CD4-positive, alpha-beta T cell treated with Interferon alpha-2 for 1 hour (primary cell): Measurements from ENCODE around the gene SLC30A10.
A peak's percentile ranks its signal among the peaks of the same experiment; 100 is the strongest.
"Not testable (repeated sequence)": the region's sequence is repeated elsewhere in the genome, so short reads cannot be mapped to it uniquely, and the experiment has no call there.

Experiments used
- DNase-seq, 2 donors: peaks; one replicate each; pipeline ENCODE4 v3.0.0-alpha.2; 2020 to 2022

Gene SLC30A10

DNA sequence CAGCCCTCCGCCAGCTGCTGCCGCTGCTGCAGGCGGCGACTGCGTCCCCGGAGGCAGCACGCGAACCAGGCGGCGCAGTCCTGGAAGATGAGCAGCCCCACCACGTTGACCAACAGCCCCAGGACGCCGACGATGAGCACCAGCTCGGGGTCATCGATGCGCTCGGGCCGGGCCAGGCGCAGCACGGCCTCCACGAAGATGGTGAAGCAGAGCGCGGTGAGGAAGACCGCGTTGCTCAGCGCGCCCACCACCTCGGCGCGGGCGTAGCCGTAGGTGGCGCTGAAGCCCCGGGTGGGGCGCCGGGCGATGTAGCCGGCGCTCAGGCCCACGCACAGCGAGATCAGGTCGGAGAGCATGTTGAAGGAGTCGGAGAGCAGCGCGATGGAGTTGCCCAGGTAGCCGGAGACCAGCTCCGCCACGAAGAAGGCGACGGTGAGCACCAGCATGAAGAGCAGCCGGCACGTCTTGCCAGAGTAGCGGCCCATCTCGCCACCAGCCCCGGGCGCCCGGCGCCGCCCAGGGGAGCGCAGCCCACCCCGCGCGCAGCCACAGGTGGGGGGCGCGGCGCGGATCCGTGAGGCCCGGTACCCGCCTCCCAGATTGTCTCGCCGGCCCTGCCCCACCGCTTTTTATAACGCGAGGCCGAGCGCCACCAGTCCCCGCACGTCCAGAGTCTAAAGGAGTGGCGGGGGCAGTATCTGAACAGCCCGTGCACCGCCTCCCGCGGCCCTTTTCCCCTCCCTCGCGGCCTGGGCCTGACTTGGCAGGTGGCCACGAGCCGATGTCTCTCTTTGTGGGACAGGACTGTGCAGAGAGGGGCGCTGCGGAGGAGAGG, at the start of gene SLC30A10:
TSS of gene SLC30A10 (minus strand) at position 602 of the 835 bp plus-strand sequence. CDS start at position 485, 117 bp downstream.
- no peak for DNase-seq

DNA sequence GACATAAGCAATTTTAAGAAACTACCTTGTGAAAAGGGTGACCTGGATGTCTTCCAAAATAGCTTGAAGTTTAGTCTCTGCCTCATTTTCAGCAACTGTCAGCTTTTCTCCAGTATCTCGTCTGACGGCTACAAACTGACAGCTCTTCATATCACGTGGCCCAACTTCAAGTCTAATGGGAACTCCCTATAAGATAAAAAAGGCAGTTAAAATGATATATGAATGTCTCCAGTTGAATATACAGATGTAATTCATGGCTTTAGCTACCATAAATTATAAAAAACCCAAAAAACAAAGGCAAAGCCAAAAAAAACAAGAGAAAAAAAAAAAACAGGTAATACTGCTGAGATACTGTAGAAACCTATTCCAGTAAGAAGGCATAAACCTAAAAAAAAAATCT, 44.9 kb upstream of the SLC30A10 start:
- DNase-seq: no peak

DNA sequence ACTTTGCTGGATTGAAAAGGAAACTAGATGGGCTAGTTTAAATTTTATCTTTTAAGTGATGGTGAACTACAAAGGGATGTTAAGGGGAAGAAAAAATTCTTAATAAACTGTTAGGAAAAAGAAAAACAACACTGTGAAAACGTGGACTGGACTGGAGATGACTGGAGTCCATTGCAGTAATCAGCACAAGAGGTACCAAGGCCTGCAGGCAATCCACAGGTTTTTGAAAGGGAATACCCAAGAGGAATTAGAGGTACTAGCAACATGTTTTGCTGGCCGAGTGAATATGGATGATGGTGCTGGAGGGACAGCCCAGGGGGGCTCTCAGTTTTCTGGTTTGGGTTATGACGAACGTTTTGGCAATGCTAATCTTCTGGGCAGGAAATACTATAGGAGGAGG, 39.0 kb upstream of the SLC30A10 start:
- no peak for DNase-seq

GRCh38 chr1:219966071-219966349, 37.7 kb upstream of the SLC30A10 start:
- DNase-seq: no peak

GRCh38 chr1:219965285-219966070, 37.1 kb upstream of the SLC30A10 start:
- DNase-seq: no peak

DNA sequence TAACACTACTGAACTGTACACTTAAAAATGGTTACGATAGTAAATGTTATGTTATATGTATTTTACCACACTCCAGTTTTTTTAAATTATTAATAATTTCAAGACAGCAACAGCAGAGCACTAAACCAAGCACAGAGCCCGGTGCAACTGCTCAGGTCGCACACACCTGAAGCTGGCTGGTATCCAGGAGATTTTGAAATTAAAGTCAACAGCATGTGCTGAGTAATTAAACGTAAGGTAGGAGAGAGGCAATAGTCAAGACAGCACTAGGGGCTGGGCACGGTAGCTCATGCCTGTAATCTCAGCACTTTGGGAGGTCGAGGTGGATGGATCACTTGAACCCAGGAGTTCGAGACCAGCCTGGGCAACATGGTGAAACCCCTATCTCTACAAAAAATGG, 35.1 kb upstream of the SLC30A10 start:
- DNase-seq: no peak

- no peak for DNase-seq
These were observed 33.3 kb upstream of the SLC30A10 start for GRCh38 chr1:219961684-219962083.

DNA sequence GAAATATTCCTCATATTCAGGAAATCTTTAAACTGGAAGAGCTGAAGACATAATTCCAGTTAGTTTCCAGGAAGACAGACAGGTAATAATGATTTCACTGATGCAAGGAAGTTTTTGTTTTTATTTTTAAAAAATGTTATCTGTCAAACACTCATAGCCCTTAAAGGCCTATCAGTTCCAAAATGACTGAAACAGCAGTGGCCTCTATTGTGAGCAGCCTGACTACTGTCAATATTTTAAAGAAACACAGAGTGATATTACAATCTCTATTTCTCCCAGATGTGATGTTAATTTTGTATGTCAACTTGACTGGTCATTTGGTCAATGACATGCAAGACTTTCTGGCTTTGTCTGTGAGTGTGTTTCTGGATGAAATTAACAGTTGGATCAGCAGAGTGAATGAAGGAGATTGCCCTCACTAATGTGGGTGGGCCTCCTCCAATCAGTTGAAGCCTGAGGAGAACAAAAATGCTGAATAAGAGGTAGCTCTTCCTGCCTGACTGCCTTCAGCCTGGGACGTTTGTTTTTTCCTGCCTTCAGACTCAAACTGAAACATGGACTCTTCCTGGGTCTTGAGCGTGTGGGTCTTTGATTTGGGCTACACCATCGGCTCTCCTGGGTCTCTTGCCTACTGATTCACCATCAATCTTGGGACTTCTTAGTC, 31.3 kb upstream of the SLC30A10 start:
- no peak for DNase-seq

- DNase-seq: no peak
These were observed 30.6 kb upstream of the SLC30A10 start for GRCh38 chr1:219958875-219959417.

GRCh38 chr1:219954736-219955421, 26.5 kb upstream of the SLC30A10 start:
- DNase-seq: no peak

DNA sequence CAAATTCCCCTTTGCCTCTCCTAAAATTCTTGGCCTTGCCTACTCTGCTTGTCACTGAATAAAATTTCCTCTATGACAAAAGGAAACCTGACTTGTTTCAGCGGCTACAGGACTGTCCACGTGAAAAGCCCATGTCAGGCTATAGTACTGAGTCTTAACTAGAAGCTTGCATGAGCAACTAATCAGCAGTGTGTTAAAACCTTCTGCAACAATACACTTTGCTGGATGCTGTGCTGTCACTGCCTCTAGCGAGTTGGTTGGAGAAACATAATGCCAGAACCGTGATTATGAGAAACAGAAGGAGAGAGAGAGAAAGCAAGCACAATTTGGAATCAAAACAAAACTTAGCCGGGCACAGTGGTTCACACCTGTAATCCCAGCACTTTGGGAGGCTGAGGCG, 25.7 kb upstream of the SLC30A10 start:
- DNase-seq: no peak

- DNase-seq: no peak
These were observed 24.0 kb upstream of the SLC30A10 start for GRCh38 chr1:219952361-219952760.

- not testable (repeated sequence) for DNase-seq
These were observed 20.9 kb upstream of the SLC30A10 start for GRCh38 chr1:219949227-219949626.

- DNase-seq: not testable (repeated sequence)
These were observed 20.4 kb upstream of the SLC30A10 start for GRCh38 chr1:219948766-219949165.

DNA sequence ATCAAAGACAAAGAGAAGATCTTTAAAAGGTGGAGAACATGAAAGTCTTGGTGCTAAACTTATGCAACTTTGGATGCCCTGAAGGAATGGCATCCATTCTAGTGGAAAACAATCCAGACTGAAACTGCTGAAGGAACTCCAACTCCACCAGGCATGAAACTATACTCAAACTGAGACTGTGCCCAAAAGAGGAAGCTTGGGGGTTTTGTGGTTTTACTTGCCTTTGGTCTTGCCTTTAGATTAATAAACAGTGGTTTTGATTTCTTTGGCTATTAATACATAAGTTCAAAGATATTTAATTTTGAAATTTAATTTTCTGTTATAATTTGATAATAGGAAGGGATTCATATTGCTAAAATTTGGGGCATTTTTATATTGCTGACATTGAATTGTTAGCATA, 17.4 kb upstream of the SLC30A10 start:
- DNase-seq: peak in 1 of 2 donors; percentile 14

DNA sequence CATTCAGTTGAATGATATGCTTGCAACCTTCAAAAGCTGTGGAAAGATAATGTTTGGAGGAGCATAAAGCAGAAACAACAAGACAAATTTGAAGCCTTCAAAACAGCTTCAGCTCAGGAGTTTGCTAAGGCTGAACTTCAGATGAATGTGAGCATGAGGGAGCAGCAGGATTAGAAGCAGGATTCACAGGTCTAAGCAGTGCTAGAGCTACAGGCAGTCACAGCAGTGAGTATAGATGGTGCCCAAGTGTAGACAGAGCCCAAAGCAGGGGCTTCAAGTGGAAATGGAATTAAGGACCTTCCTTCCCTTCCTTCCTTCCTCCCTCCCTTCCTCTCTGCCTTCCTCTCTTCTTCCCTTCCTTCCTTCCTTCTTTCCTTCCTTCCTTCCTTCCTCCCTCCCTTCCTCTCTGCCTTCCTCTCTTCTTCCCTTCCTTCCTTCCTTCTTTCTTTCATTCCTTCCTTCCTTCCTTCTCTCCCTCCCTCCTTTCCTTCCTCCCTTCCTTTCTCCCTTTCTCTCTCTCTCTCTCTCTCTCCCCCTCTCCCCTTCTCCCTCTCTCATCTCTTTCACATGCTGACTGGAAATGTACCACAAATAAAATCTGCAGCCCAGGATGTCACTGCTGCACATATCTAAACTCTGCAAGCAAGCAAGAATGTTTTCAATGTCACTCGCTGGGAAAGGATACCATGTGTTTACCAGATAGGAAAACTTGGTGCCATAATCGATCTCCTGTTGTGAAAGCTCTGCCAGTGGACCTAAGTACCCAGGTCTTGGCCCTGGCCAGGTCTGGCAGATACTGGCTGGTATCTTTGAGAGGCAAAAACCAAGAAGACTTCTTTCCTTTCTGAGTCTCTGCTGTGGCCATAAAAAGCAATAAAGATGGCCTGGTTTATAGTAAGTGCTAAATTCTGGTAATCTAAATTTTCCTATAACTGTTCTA, 13.1 kb upstream of the SLC30A10 start:
- no peak for DNase-seq

DNA sequence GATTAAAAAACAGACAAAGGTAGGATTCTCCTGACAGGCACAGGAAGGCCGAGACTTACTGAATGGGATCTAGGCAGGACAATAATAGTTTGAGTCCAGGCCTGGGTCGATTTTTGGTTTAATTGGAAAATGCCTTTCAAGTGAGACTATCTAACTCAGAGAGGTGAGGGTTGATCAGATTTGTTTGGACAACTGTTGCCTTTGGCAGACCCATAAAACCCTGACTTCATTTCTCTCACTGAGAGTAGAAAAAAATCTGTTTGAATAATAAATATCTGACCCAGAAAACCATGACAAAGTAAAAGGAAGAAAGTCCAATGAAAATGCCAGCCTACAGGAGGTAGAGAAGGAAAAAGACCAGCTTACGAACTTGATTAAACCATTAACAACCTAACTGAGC, 12.3 kb upstream of the SLC30A10 start:
- no peak for DNase-seq

- no peak for DNase-seq
These were observed 10.3 kb upstream of the SLC30A10 start for GRCh38 chr1:219938706-219939105.

- not testable (repeated sequence) for DNase-seq
These were observed 5.4 kb upstream of the SLC30A10 start for GRCh38 chr1:219933763-219934162.

GRCh38 chr1:219931033-219931432, 2.7 kb upstream of the SLC30A10 start:
- no peak for DNase-seq

DNA sequence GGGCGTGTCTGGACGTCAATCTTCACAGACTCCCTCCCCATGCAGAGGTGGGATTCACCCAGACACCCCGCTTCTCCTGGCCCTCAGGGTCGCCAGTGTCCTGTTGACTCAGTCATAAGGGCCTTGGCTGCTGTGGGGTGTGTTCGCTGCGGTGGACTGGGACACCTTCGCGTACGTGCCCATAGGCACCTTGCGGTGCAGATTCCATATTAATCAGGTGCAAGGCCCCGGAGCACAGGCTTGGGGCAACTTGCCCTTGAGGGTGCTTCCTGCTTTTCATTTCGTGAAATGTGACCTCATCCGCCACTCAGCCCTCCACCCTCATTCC, 398 bp upstream of the SLC30A10 start:
- DNase-seq: no peak
